ENCODE measurements around the gene SLC35G6.

DNA sequence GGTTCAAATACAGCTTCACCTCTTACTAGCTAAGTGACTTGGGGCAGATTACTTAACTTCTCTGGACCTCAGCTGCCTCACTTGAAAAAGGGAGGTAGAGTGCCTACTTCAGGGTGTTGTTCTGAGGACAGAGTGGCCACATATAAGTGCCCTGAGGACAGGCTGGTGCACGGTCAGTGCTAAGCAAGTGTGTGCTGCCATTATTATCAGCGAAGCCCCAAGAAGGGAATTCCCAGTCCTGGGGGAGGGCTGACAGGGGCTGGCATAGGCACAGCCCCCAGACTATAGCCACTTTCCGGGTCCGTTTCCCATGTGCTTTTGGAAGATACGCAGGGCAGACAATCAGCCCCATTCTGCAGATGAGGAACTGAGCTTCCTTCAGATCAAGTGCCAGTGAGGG, 4.3 kb upstream of the SLC35G6 start:
- TF ChIP-seq, protein P1, sequence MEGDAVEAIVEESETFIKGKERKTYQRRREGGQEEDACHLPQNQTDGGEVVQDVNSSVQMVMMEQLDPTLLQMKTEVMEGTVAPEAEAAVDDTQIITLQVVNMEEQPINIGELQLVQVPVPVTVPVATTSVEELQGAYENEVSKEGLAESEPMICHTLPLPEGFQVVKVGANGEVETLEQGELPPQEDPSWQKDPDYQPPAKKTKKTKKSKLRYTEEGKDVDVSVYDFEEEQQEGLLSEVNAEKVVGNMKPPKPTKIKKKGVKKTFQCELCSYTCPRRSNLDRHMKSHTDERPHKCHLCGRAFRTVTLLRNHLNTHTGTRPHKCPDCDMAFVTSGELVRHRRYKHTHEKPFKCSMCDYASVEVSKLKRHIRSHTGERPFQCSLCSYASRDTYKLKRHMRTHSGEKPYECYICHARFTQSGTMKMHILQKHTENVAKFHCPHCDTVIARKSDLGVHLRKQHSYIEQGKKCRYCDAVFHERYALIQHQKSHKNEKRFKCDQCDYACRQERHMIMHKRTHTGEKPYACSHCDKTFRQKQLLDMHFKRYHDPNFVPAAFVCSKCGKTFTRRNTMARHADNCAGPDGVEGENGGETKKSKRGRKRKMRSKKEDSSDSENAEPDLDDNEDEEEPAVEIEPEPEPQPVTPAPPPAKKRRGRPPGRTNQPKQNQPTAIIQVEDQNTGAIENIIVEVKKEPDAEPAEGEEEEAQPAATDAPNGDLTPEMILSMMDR (IDR thresholded peaks at IDR 0.05): no peak
- no peak for TF ChIP-seq POLR2A (IDR thresholded peaks at IDR 0.05)

Data from thyroid gland (tissue), 4 donors.